Endothelial cell of umbilical vein (primary cell): ENCODE measurements around the gene TSHZ3. TPM values are rescaled to one million over a fixed set of nuclear protein-coding genes. Genes with fewer than 3 reads are reported as not detected.

Experiments used
- BruUV-seq: library from RNA; stranded (reverse); fragments of 400-500 nt; replicated peaks from 2 replicates; lab custom pipeline; 2021; lab: Mats Ljungman, UMichigan
- CTCF ChIA-PET: fragments of 300-600, 350-600 bp; sonication (Branson Sonifier 250); formaldehyde crosslinking; loops from one replicate; lab custom pipeline; 2021; ENCODE audit warnings: antibody characterized with exemption, inconsistent platforms; lab: Charles Lee
- POLR2A ChIA-PET: fragments of 300-600, 350-600 bp; sonication (Branson Sonifier 250); formaldehyde crosslinking; loops from one replicate; lab custom pipeline; 2021; ENCODE audit warnings: antibody characterized with exemption, inconsistent platforms; lab: Charles Lee
- DNase-seq: peaks from one replicate; pipeline ENCODE4 v3.0.0-alpha.2; 2011; ENCODE audit warnings: low read depth, low spot score
- FAIRE-seq: peaks from 2 replicates; lab custom pipeline; 2011; peaks lifted over from hg19 to GRCh38; lab: Jason Lieb, UNC
- H2AFZ ChIP-seq: 2 replicates; pipeline ENCODE4 v1.6.0; 2012; ENCODE audit warnings: low read depth, low read length, control low read depth, inconsistent platforms
- H3K27ac ChIP-seq: 2 replicates; pipeline ENCODE4 v1.5.1; 2011; ENCODE audit warnings: low read depth, mild to moderate bottlenecking, control low read depth, low read length, moderate library complexity; ENCODE audit not compliant: insufficient read depth
- H3K27me3 ChIP-seq, 2 experiments: 2 replicates each; pipeline versions ENCODE4 v1.6.0 to v1.6.1; 2011; ENCODE audit warnings: low read length in 2 of 2, mixed read lengths in 1 of 2; ENCODE audit not compliant: control insufficient read depth in 2 of 2, insufficient read depth in 2 of 2
- H3K36me3 ChIP-seq, 2 experiments: 2 replicates in 1 of 2; 3 replicates in 1 of 2; pipeline ENCODE4 v1.5.1; 2011; ENCODE audit warnings: low read length in 2 of 2, mild to moderate bottlenecking in 1 of 2, moderate library complexity in 1 of 2; ENCODE audit not compliant: control insufficient read depth in 2 of 2, insufficient read depth in 2 of 2; ENCODE audit errors: extremely low read depth in 1 of 2
- H3K4me1 ChIP-seq: 3 replicates; pipeline ENCODE4 v1.5.1; 2011; ENCODE audit warnings: mild to moderate bottlenecking, low read length; ENCODE audit not compliant: control insufficient read depth, insufficient read depth; ENCODE audit errors: extremely low read depth
- H3K4me2 ChIP-seq: 2 replicates; pipeline ENCODE4 v1.6.1; 2011; ENCODE audit warnings: low read length, control low read depth, mixed read lengths; ENCODE audit not compliant: insufficient read depth
- H3K4me3 ChIP-seq, 3 experiments: fragments of 200-600 bp in 1 of 3; sonication (generic), shearing (Covaris generic) in 1 of 3; replicated peaks in 1 of 3; 2 replicates each; pipeline ENCODE4 v1.5.1; 2011 to 2016; ENCODE audit warnings: control low read depth in 3 of 3, low read length in 3 of 3, mild to moderate bottlenecking in 2 of 3, inconsistent platforms in 1 of 3, low read depth in 1 of 3, moderate library complexity in 1 of 3; ENCODE audit not compliant: insufficient read depth in 1 of 3
- H3K79me2 ChIP-seq: 2 replicates; pipeline ENCODE4 v1.6.0; 2012; ENCODE audit warnings: low read length, inconsistent platforms; ENCODE audit not compliant: control insufficient read depth, insufficient read depth
- H3K9ac ChIP-seq: replicated peaks from 2 replicates; pipeline ENCODE3; 2011; ENCODE audit warnings: low read length, control low read depth; ENCODE audit not compliant: insufficient read depth; ENCODE audit errors: extremely low read depth
- H3K9me1 ChIP-seq: replicated peaks from 3 replicates; pipeline ENCODE4 v1.6.0; 2011; ENCODE audit warnings: mild to moderate bottlenecking, low read length; ENCODE audit not compliant: control insufficient read depth, insufficient read depth; ENCODE audit errors: extremely low read depth
- H3K9me3 ChIP-seq: replicated peaks from 2 replicates; pipeline ENCODE4 v1.5.1; 2012; ENCODE audit warnings: low read length, inconsistent platforms; ENCODE audit not compliant: control insufficient read depth, insufficient read depth
- H4K20me1 ChIP-seq: replicated peaks from 2 replicates; pipeline ENCODE3; 2011; ENCODE audit warnings: mild to moderate bottlenecking, low read length; ENCODE audit not compliant: control insufficient read depth, insufficient read depth; ENCODE audit errors: extremely low read depth
- CTCF ChIP-seq, 2 donors: IDR thresholded peaks; 1 replicate in 1 of 2; 2 replicates in 1 of 2; pipeline ENCODE4 v1.5.1; 2011; ENCODE audit warnings: low read length in 2 of 2, mild to moderate bottlenecking in 2 of 2, moderate library complexity in 2 of 2, control low read depth in 1 of 2, inconsistent platforms in 1 of 2, low read depth in 1 of 2; ENCODE audit not compliant: insufficient read depth in 1 of 2; ENCODE audit errors: extremely low read depth in 1 of 2
- EZH2 ChIP-seq: IDR thresholded peaks from 2 replicates; pipeline ENCODE4 v1.6.1; 2012; ENCODE audit warnings: borderline replicate concordance, low read depth, mild to moderate bottlenecking, moderate library complexity, low read length, inconsistent platforms; ENCODE audit not compliant: severe bottlenecking
- FOS ChIP-seq: IDR thresholded peaks from 2 replicates; pipeline ENCODE4 v1.6.1; 2011; ENCODE audit warnings: mild to moderate bottlenecking, low read length, moderate library complexity, borderline replicate concordance; ENCODE audit not compliant: insufficient read depth
- GATA2 ChIP-seq: IDR thresholded peaks from 2 replicates; pipeline ENCODE4 v1.7.0; 2011; ENCODE audit warnings: low read depth, mild to moderate bottlenecking, moderate library complexity, mixed read lengths, low read length; ENCODE audit not compliant: insufficient read length, insufficient read depth
- JUN ChIP-seq: IDR thresholded peaks from 2 replicates; pipeline ENCODE4 v1.6.1; 2011; ENCODE audit warnings: borderline replicate concordance, low read depth; ENCODE audit not compliant: insufficient read length, insufficient read depth
- MAX ChIP-seq: IDR thresholded peaks from 2 replicates; pipeline ENCODE4 v1.6.1; 2011; ENCODE audit not compliant: insufficient read depth, insufficient read length
- MYC ChIP-seq: IDR thresholded peaks from one replicate; pipeline ENCODE4 v1.6.1; 2011; ENCODE audit warnings: mild to moderate bottlenecking, low read depth, low read length
- POLR2A ChIP-seq: IDR thresholded peaks from 2 replicates; pipeline ENCODE4 v1.6.1; 2012; ENCODE audit warnings: low read depth, mild to moderate bottlenecking, control low read depth, low read length
- POLR2AphosphoS5 ChIP-seq: IDR thresholded peaks from 2 replicates; pipeline ENCODE4 v1.6.1; 2012; ENCODE audit warnings: low read depth, mild to moderate bottlenecking, control low read depth, low read length, moderate library complexity; ENCODE audit not compliant: insufficient read depth
- dilution Hi-C: fragments of 300-500 bp; cut with MboI; formaldehyde crosslinking; loops from one replicate; pipeline ENCODE4 v1.15.0; 2019; ENCODE audit warnings: low sequenced_read_pairs; ENCODE audit not compliant: extremely low pct_ligation_motif_present
- intact Hi-C: fragments of 100-400 bp; cut with micrococcal nuclease; formaldehyde crosslinking; loops from one replicate; pipeline ENCODE4 v1.10.0; 2022
- polyA plus RNA-seq, 4 experiments: library from polyadenylated mRNA; depleted of rRNA in 3 of 4; stranded (reverse) in 3 of 4; unstranded in 1 of 4; fragments of >200 nt; gene quantifications; 2 replicates each; pipeline versions ENCODE4 v1.2.1 to v1.2.3, GENCODE V29; 2011 to 2012; ENCODE audit warnings: missing spikeins in 1 of 4
- total RNA-seq: library from RNA; stranded (reverse); gene quantifications from 2 replicates; pipeline ENCODE4 v1.2.3, GENCODE V29; 2021

TSHZ3 gene
- total and polyA plus RNA-seq, 2 donors (not counting 3 experiments of a cell fraction or from before 2014, with no cell fraction given), result 1.2 to 6.2 TPM

- H4K20me1 ChIP-seq, result no peaks in the 10 kb centered on the region
- H3K27ac ChIP-seq, result no peak overlapping the region
These were observed 616 bp downstream of the TSHZ3 start for GRCh38 chr19:31348481-31349159.

GRCh38 chr19:31347828-31348392, 1.3 kb downstream of the TSHZ3 start:
- Histone ChIP-seq H3K27ac (no peak overlapping the region), H3K4me3 (no peak overlapping the region), H3K27me3 (peaks cover 18 to 30% of the 10 kb centered on the region in 2 experiments), H3K79me2 (no peaks in the 10 kb centered on the region), H3K4me2 (no peak overlapping the region), H3K36me3 (no peaks in the 10 kb centered on the region), H3K4me1 (peaks cover 10% of the 10 kb centered on the region), H3K9ac (no peak overlapping the region), H3K9me3 (no peaks in the 10 kb centered on the region), H2AFZ (no peak overlapping the region), H3K9me1 (no peaks in the 10 kb centered on the region), H4K20me1 (no peaks in the 10 kb centered on the region)
- dilution Hi-C loops (no loop called here), intact Hi-C loops (loop anchor here (1.0 to 10.0 kb wide), 4 partner anchors 19 to 1227 kb away; no protein-coding TSS in a partner anchor)
- FAIRE-seq (no peak), DNase-seq (no peak)
- BruUV-seq, result TSS peak; percentile 29
- ChIA-PET POLR2A (no interaction called here), CTCF (no interaction called here)
- TF ChIP-seq JUN, result no peak
- no peak for TF ChIP-seq FOS
- TF ChIP-seq EZH2, result no peak
- no peak for TF ChIP-seq GATA2
- TF ChIP-seq POLR2A, result no peak
- no peak for TF ChIP-seq MAX
- TF ChIP-seq MYC, result no peak
- TF ChIP-seq CTCF (IDR thresholded peaks at IDR 0.05; ENCODE audit: extremely low read depth in 1 of 2, insufficient read depth in 1 of 2, low read depth in 1 of 2, low read length in 2 of 2), result no peak
- no peak for TF ChIP-seq POLR2AphosphoS5

More at GRCh38 chr19:31348481-31349159, 616 bp downstream of the TSHZ3 start:
- Histone ChIP-seq H2AFZ (peak overlapping the region; percentile 2), H3K79me2 (no peaks in the 10 kb centered on the region), H3K4me1 (peaks cover 10% of the 10 kb centered on the region), H3K4me2 (no peak overlapping the region), H3K9me3 (no peaks in the 10 kb centered on the region), H3K27me3 (peaks cover 24 to 37% of the 10 kb centered on the region in 2 experiments), H3K36me3 (no peaks in the 10 kb centered on the region), H3K4me3 (peak overlapping the region in 1 of 3 experiments; percentile 73), H3K9ac (no peak overlapping the region), H3K9me1 (no peaks in the 10 kb centered on the region)
- FAIRE-seq, result no peak
- intact Hi-C loops (loop anchor here (1.0 to 10.0 kb wide), 4 partner anchors 19 to 1226 kb away; no protein-coding TSS in a partner anchor), dilution Hi-C loops (no loop called here)
- TF ChIP-seq EZH2 (peak; percentile 84), JUN (no peak)
- peak; percentile 13 for DNase-seq
- ChIA-PET POLR2A (no interaction called here), CTCF (interaction anchor here (1.6 kb wide), 1 partner anchor 19 kb away, joined by 5 read pairs; no protein-coding TSS in a partner anchor)
- no TSS peak for BruUV-seq
